Stimulated activated CD4-positive, alpha-beta T cell treated with anti-CD3 and anti-CD28 coated beads, Interleukin-4, amount 100 ng/mL, for 24 hours (primary cell): ENCODE measurements around the gene TOGARAM2.
"Not testable (repeated sequence)": the region's sequence is repeated elsewhere in the genome, so short reads cannot be mapped to it uniquely, and the experiment has no call there.

Source experiments
- DNase-seq: peaks from one replicate; pipeline ENCODE4 v3.0.0-alpha.2; 2020

TOGARAM2 gene

GRCh38 chr2:29079887-29080286, 98.8 kb downstream of the TOGARAM2 start:
- no peak for DNase-seq

GRCh38 chr2:29080886-29081743, 100.0 kb downstream of the TOGARAM2 start:
- no peak for DNase-seq

- no peak for DNase-seq
Measured at GRCh38 chr2:29082804-29083495, 101.9 kb downstream of the TOGARAM2 start.

GRCh38 chr2:29084554-29084953, 103.5 kb downstream of the TOGARAM2 start:
- no peak for DNase-seq

GRCh38 chr2:29090311-29090710, 109.2 kb downstream of the TOGARAM2 start:
- DNase-seq: not testable (repeated sequence)

GRCh38 chr2:29096969-29097368, 115.9 kb downstream of the TOGARAM2 start:
- DNase-seq: no peak

GRCh38 chr2:29097569-29097968, 116.5 kb downstream of the TOGARAM2 start:
- DNase-seq: no peak

GRCh38 chr2:29100564-29100963, 119.5 kb downstream of the TOGARAM2 start:
- no peak for DNase-seq
